Stromal cell of bone marrow (primary cell): ENCODE measurements around the gene ITGBL1.

ENCODE experiments used
- DNase-seq: peaks from one replicate; pipeline ENCODE4 v3.0.0-alpha.2; 2012; ENCODE audit warnings: low read depth

ITGBL1 gene

GRCh38 chr13:101698400-101698799 is 245.9 kb downstream of the ITGBL1 start:
- no peak for DNase-seq

- DNase-seq = peak; percentile 68
These were observed 248.1 kb downstream of the ITGBL1 start for GRCh38 chr13:101700598-101700997.

DNA sequence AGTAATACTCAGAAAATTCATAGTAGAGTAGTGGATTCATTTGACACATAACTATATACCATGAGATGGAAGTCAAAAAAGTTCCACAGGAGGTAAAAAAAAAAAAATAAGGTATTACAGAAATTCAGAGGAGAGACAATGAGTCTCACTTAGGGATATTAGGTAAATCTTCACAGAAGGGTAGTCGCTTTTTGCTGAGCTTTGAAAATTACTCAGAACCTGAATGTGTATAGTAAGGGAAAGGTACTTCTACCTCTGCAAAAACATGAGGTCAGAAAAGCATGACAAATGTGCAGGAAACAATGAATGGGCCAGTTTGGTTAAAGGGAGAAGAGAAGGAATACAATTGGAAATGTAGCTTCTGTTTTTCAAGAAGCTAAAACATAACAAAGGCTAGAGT is 250.6 kb downstream of the ITGBL1 start:
- DNase-seq = no peak

GRCh38 chr13:101703838-101704237 is 251.4 kb downstream of the ITGBL1 start:
- DNase-seq = no peak

DNA sequence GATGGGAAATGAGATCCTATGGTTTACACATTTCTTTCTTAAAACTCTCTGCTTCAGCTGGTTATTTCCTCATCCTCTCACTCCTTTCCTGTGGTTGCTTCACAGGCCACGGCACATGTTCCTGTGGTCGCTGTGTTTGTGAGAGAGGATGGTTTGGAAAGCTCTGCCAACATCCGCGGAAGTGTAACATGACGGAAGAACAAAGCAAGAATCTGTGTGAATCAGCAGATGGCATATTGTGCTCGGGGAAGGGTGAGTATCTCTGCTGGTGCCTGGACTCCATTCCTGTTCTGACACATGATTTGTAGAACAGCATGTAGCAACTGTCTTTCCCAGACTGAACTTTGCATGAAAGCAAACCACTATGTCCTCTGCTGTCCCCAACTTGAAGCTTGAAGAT is 254.2 kb downstream of the ITGBL1 start:
- peak; percentile 92 for DNase-seq

DNA sequence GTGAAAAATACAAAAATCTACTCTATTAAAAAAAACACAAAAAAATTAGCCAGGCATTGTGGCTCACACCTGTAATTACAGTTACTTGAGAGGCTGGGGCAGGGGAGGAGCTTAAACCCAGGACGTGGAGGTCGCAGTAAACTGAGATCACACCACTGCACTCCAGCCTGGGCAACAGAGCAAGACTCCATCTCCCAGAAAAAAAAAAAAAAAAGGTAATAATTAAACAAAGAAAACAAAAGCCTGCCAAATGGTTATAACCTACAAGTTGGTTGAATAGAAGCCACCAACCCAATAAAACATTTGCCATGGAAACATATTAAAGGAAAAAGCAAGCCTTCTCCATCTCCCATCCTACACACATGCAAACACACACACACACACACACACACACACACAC is 255.2 kb downstream of the ITGBL1 start:
- no peak for DNase-seq

- DNase-seq = no peak
These were observed 255.6 kb downstream of the ITGBL1 start for GRCh38 chr13:101708115-101708514.

GRCh38 chr13:101709952-101710351 is 257.5 kb downstream of the ITGBL1 start:
- no peak for DNase-seq

DNA sequence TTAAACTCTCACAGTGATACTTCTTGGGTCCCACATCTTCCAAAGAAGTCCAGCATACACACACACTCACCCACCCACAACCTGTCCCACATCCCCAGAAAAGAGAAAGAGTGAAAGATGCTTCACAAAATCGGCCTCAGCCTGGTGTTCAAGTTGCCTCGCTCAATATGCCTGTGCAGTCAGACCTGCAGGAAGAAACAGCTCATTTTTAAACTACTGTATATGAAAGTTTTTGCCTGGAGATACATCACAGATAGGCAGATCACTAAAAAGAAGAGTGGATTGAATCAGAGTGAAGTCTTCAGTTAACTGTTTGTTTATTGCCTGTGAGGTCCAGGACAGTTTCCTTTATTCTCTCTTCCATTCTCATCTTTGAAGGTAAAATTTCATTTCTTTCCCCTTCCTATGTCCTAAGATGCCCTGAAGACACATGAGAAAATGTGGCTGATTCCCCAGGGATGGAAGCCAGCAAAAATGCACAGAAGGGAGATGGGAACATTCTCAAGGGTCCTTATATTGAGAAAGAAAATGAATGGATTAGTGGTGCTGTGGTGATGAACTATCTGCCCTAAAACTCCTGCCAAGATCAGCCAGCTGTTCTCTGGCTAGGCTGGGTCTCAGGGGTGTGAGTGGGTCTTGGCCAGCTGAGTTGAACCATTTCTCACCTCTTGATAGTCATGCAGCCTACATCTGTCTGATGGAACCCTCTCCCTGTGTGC is 259.0 kb downstream of the ITGBL1 start:
- DNase-seq = no peak

DNA sequence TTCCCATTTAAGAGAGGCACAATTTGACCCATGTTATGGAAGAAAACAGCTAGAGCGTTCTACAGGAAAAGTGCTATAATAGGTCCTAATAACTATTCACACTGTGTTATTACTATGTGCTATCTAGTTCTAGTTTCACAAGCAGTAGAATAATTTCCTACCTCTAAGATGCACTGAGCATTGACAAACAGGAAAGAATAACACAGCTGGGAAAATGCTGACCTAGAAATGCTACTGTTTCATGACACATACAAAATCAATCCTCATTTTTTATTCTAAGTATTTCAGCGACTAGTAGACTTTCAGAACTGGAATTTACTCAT is 259.5 kb downstream of the ITGBL1 start:
- no peak for DNase-seq

GRCh38 chr13:101714195-101714594 is 261.7 kb downstream of the ITGBL1 start:
- no peak for DNase-seq

DNA sequence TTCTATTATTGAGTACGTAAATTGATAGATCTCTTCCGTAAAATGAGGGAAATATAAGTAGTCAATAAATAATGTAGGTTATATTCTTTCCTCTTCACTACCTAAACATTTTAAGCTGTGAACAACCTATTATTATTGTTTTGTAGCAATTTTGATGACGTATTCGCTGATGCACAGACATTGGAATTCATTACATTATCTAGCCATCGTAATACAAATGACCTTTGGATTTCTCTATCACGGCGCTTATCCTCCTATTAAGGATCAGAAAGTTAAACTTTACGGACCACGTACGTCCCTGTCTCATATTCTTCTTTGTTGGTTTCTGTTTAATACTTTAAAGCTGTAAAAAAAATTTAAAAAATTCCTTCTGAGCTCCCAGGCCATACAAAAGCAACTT is 264.9 kb downstream of the ITGBL1 start:
- DNase-seq = no peak

DNA sequence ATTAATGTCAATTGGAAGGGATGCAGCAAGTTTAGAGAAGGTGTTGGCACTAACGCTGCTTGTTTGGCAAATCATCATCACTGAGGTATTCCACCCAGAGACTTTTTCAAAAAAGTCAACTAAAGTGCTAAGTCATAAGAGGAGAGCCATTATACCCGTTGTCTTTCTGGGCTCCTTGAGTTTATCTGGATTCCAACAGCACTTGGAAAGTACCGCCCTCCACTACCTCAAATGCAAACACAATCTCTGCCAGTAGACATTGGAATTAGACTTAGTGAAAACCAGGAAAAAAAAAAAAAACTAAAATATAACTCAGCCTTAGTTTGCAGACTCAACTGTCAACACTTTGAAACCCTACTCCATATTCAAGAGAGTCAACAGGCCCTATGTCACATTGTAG is 266.0 kb downstream of the ITGBL1 start:
- no peak for DNase-seq

DNA sequence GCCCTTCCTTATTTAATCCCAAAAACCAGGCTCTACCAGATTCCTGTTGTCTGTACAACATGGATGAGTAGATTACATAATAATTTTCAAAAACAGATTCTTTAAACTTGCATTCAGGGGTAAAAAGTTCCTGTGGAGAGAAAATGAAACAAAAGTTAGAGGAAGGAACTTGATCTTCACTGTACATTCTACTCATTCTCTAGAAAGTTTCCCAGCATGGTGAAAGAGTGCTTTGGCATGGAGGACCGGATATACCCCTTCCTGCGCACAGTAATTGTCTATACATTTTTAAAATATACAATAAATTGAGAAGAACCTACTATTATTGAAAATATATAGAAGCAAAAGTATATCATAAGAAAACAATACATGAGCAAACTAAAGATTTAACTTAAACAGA is 274.2 kb downstream of the ITGBL1 start:
- no peak for DNase-seq

DNA sequence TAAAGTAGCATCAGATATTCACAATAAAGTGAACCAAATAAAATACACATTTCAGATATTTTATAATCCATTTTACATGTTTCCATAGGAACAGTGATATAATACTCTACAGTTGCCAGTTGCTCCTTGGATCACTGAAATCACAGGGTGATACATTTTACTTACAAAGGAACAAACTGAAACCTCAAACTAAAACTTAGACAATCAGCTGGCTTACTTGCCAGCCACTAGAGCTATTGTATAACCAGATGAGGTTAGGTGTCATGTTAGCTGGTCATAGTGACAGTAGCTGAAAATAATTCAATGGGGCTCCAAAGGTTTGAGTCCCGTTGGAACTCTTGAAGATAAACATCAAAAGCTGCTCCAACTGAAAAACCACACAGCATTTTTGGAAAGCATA is 274.6 kb downstream of the ITGBL1 start:
- peak; percentile 5 for DNase-seq

- DNase-seq = no peak
These were observed 275.5 kb downstream of the ITGBL1 start for GRCh38 chr13:101728021-101728420.

DNA sequence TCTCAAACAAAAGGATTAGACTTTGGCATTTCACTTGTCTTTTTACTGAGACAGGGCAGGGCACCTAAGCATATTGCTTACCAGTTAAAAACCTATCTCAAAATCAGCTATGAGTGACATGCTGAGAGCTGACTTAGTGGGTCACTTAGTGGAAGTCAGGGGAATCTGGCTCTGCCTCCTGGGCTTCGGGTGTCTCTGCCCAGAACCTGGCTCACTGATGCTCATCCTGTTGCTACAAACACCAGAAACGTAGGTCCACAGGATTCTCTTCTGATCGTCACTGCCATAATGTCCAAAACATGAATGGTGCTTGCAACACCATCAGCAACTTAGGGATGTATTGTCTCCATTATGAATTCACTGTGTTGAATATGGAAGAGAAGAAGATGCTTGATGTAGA is 276.1 kb downstream of the ITGBL1 start:
- no peak for DNase-seq

DNA sequence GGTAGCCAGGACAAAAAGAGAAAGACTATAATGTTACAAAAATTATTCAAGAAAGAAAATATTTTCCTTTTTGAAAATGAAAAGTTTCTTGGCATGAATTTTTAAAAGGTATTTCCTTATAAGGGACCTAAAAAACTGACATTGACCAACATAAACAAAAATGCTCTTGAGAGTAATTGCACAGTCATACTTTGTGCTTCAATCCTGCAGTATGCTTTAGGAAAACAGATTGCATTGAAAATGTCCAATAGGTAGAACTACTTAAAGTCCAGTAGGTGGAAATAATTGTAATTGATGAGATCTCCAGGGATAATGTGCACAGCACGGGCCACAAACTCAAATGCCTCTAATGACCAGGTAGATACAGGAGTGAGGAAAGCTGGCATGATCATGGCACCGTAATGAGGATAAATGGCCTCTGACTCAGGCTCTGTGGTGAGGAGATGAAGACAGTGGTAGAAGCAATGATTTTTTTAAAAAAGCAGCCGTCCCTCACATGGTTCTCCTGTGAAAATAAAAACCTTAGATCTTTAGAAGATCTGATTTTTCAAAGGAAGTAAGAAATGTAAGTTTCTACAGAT is 278.0 kb downstream of the ITGBL1 start:
- peak; percentile 18 for DNase-seq

DNA sequence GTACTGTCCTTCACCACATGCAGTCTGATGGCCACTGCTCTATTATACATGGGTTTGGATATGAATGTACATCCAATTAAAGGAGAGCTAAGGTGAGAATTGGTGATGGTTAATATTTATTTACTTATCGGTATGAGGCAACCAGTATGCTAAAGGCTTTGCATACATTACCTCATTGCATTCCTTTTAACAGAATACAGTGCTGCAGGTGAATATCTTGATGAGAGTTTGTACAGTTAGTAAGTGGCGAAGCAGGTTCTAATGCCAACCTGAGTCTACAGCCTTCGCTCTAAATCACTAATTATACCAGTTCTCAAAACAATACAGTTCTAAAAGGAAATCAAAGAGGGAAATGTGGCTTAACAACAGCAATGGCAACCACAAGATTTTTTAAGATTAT is 284.1 kb downstream of the ITGBL1 start:
- DNase-seq = no peak

DNA sequence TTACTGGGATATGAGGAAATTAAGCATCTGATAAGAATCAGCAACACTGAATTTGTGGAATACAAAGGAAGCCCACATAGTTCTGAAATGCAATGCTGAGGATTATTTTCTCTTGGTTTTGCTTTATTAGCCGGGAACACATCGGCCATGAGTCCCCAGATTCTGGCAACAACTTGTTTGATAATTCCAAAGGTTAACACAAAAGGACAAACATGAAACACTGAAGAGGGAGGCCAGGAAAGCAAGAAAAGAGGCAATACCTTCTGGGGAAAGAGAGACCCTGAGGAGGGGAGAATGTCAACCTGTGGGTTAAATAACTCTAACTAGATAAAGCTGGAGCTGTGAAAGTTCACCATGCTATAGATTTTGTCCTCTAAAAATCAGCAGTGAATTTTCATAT is 285.9 kb downstream of the ITGBL1 start:
- no peak for DNase-seq

GRCh38 chr13:101739382-101740178 is 287.1 kb downstream of the ITGBL1 start:
- DNase-seq = no peak

- no peak for DNase-seq
These were observed 294.0 kb downstream of the ITGBL1 start for GRCh38 chr13:101746513-101746912.

DNA sequence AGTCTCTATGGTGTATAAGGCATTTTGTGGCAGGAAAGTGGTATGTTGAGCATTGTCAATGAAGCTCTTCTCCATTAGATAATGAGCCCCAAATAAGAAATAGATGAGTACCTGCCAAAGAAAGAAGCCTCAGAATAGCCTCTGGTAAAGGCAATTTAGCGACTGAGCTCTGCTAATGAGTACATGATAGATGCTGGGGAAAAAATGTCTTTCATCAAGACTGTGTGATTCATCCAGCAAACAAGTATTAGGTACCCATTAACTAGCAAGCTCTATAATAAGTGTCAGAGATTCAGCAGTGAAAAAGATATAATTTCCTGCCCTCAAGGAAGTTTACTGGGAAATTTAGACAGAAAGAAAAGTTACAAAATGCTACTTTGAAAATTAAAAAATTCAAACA is 294.6 kb downstream of the ITGBL1 start:
- DNase-seq = no peak

- no peak for DNase-seq
These were observed 297.1 kb downstream of the ITGBL1 start for GRCh38 chr13:101749584-101749983.
